Renal cortex interstitium (tissue), 11 donors: ENCODE data around the gene SLAMF6. TPM values are rescaled to one million over a fixed set of nuclear protein-coding genes. Genes with fewer than 3 reads are reported as not detected.
"Not testable (repeated sequence)": the region's sequence is repeated elsewhere in the genome, so short reads cannot be mapped to it uniquely, and the experiment has no call there.

Experiments
- DNase-seq, 11 donors: peaks; one replicate each; pipeline ENCODE4 v3.0.0-alpha.2; 2013; ENCODE audit warnings: low read depth in 9 of 11, low spot score in 4 of 11; ENCODE audit errors: extremely low read depth in 1 of 11
- polyA plus RNA-seq, 3 donors: library from polyadenylated mRNA; unstranded; fragments of 120-200 nt; gene quantifications; one replicate each; pipeline ENCODE4 v1.2.1, GENCODE V29; 2013; ENCODE audit not compliant: insufficient read length in 3 of 3

Gene SLAMF6
- polyA plus RNA-seq, 3 donors, result 0.04 to 0.11 (median 0.11) TPM

- DNase-seq, result no peak
Observed at GRCh38 chr1:160547422-160547821, 24.4 kb upstream of the SLAMF6 start.

- DNase-seq, result no peak
Observed at GRCh38 chr1:160546942-160547341, 23.9 kb upstream of the SLAMF6 start.

GRCh38 chr1:160544647-160545046, 21.6 kb upstream of the SLAMF6 start:
- no peak for DNase-seq

GRCh38 chr1:160542303-160542945, 19.4 kb upstream of the SLAMF6 start:
- DNase-seq, result peak; percentile 7 to 32 (median 16)

- no peak for DNase-seq
Observed at GRCh38 chr1:160541622-160542302, 18.7 kb upstream of the SLAMF6 start.

- DNase-seq, result no peak
Observed at GRCh38 chr1:160540859-160541233, 17.8 kb upstream of the SLAMF6 start.

- DNase-seq, result no peak
Observed at GRCh38 chr1:160539990-160540858, 17.2 kb upstream of the SLAMF6 start.

GRCh38 chr1:160539684-160539989, 16.6 kb upstream of the SLAMF6 start:
- DNase-seq, result no peak

- DNase-seq, result no peak
Observed at GRCh38 chr1:160538985-160539651, 16.1 kb upstream of the SLAMF6 start.

GRCh38 chr1:160537714-160538665, 14.9 kb upstream of the SLAMF6 start:
- DNase-seq, result no peak

- no peak for DNase-seq
Observed at GRCh38 chr1:160534823-160535605, 12.0 kb upstream of the SLAMF6 start.

- not testable (repeated sequence) for DNase-seq
Observed at GRCh38 chr1:160532557-160532813, 9.4 kb upstream of the SLAMF6 start.

- not testable (repeated sequence) for DNase-seq
Observed at GRCh38 chr1:160531809-160532556, 8.9 kb upstream of the SLAMF6 start.

GRCh38 chr1:160529401-160529952, 6.4 kb upstream of the SLAMF6 start:
- DNase-seq, result not testable (repeated sequence)

GRCh38 chr1:160523789-160524188, 734 bp upstream of the SLAMF6 start:
- DNase-seq, result not testable (repeated sequence)

- DNase-seq, result no peak
Observed at GRCh38 chr1:160522136-160522535, 919 bp downstream of the SLAMF6 start.

GRCh38 chr1:160521554-160521953, 1.5 kb downstream of the SLAMF6 start:
- DNase-seq, result no peak
